Muscle of arm (tissue), 12 donors: ENCODE data around the gene MAP7D1. TPM values are rescaled to one million over a fixed set of nuclear protein-coding genes. Genes with fewer than 3 reads are reported as not detected.
"Not testable (repeated sequence)": the region's sequence is repeated elsewhere in the genome, so short reads cannot be mapped to it uniquely, and the experiment has no call there.

Source experiments
- DNase-seq: peaks from one replicate; pipeline ENCODE4 v3.0.0-alpha.2; 2013
- polyA plus RNA-seq, 12 donors: library from polyadenylated mRNA; unstranded; fragments of 120-200 nt; gene quantifications; one replicate each; pipeline ENCODE4 v1.2.1, GENCODE V29; 2013; ENCODE audit not compliant: insufficient read length in 12 of 12

Gene MAP7D1
- polyA plus RNA-seq, 12 donors: 110 to 204 (median 130) TPM; not detected in 1

- DNase-seq: no peak
Measured at GRCh38 chr1:36151134-36151844, 4.7 kb upstream of the MAP7D1 start.

- DNase-seq: no peak
Measured at GRCh38 chr1:36151845-36152203, 4.1 kb upstream of the MAP7D1 start.

GRCh38 chr1:36153476-36153875 lies 2.5 kb upstream of the MAP7D1 start:
- DNase-seq: no peak

DNA sequence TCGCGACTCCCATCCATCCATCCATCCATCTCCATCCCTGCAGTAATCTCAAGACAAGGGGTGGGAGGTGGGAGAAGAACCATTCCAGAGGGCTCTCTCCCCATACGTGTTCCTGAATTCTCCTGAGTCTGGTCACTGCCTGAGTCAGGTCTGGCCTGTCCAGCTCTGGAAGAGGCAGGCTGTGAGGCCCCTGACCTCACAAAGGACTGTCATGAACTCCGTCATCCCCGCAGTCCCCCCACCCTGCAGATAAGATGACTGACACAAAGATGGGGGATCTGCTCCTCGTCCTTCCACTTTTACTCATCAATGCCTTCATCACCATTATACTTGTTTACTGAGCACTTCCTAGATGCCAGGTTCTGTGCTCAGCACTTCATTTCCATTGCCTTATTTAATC lies 1.6 kb upstream of the MAP7D1 start:
- DNase-seq: no peak

- no peak for DNase-seq
Measured at GRCh38 chr1:36154765-36155407, 1.1 kb upstream of the MAP7D1 start.

DNA sequence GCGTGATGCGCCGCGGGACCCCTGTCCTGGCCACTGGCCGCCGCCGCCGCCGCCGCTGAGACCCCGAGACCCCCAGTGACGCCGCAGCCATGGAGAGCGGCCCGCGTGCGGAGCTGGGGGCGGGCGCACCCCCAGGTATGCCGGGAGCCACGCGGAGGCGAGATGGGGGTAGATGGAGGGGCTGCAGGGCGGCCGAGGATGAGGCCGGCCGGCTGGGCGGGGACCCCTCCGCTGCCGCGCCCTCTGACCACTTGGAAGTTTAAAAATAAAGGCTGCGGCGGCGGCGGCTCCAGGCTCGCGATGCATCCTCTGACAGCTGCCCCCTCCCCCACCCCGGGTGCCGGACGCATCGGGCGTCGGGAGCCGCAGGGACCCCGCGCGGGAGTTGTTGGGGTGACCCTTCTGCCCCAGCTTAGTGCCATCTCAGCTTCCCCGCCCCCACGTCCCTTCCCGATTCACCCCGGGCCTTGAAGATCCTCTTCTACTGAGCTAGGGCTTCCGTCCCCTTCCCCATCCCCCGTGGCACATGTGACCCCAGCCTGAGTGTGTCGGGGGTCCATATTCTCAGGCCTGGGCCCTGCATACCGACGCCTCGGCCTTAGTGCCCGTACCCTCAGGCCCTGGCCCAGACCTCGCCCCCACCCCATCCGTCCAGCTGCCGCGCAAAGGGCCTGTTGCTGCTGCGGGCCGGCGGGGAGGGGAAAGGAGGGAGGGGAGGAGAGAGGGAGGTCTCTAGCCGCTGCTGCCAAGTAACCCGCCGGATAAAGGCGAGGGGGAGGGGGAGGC lies 562 bp downstream of the MAP7D1 start:
- peak; percentile 77 for DNase-seq

DNA sequence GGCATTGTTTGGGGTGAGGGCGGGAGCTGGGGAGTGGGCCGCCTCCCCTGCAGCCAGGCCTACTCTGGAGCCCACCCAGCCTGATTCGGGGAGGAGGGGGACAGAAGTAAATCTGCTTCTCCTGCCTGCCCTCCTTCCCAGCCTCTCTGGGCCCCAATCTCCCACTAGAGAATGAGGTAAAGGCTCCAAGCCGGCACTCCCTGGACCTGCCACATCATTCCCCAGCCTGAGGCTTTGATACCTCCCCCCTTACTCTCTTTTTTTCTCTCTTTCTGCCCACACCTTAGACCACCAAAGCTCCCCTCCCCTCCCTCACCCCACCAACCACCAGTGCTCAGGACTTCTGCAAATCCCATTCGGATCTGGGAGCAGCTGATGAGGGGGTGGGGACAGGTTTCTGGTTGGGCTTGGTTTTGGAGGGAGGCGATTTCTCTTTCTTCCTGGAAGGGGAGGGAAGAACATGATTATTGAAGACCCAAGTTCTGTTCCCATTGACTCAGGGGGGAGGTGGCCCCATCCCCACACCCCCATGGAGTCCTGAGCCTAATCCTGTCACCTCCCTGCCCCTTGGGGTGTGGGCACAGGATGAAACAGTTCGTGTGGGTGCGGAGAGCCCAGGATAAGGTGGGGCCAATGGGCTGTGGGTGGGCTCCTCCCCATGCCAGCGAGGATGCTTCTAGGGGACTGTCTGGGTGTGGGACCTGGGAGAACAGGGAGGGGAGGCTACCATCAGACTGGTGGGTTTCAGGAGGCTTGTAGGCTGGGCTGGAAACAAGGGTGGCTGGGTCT lies 1.3 kb downstream of the MAP7D1 start:
- peak; percentile 74 for DNase-seq

DNA sequence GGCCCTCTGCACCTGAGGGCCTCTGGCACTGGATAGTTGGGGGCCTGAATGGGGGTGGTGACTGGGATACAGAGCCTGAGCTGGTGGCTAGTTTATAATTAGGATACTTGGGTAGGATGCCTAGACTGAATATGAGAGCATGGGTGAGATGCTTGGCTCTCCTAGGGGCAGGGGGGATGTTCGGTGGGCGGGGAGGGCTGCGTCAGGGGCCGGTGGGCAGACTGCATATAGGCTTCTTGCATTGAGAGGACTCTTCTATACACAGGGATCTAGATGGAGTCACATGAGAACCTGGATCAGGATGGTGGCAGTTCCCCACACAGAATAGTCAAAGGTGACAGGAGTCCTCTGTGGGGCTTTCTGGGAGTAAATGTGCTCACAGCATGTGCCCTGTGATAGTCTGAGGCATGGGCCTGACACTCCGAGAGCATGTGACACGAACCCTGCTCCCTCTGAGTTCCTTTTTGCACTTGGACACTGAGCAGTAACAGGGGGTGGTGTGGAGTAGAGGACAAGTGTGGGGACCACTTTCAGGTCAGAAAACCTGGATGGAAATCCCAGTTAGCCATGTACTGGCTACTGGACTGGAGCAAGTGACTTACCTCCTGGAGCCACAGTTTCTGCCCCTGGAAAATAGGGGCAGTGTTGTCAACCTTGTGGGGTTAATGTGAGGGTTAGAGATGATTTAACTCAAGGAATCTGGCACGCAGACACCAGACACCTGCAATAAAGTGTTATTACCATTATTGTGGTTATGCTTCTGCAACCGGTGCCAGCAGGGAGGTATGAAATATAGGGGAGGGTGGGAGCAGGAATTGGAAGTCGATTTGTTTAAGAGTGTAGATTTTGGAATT lies 2.2 kb downstream of the MAP7D1 start:
- no peak for DNase-seq

DNA sequence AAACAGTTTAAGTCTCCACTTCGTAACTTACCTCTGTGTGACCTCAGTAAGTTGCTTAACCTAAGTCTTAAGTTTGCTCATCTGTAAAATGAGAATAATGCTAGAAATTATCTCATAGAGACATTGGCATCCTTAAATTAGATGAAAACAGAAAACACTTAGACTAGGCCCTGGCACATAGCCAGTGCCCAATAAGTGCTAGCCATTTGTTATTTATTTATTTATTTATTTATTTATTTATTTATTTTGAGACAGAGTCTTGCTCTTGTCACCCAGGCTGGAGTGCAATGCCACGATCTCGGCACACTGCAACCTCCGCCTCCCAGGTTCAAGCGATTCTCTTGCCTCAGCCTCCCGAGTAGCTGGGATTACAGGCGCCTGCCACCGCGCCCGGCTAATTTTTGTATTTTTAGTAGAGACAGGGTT lies 2.9 kb downstream of the MAP7D1 start:
- DNase-seq: not testable (repeated sequence)

GRCh38 chr1:36159614-36160387 lies 3.8 kb downstream of the MAP7D1 start:
- no peak for DNase-seq

- no peak for DNase-seq
Measured at GRCh38 chr1:36160388-36160948, 4.5 kb downstream of the MAP7D1 start.

DNA sequence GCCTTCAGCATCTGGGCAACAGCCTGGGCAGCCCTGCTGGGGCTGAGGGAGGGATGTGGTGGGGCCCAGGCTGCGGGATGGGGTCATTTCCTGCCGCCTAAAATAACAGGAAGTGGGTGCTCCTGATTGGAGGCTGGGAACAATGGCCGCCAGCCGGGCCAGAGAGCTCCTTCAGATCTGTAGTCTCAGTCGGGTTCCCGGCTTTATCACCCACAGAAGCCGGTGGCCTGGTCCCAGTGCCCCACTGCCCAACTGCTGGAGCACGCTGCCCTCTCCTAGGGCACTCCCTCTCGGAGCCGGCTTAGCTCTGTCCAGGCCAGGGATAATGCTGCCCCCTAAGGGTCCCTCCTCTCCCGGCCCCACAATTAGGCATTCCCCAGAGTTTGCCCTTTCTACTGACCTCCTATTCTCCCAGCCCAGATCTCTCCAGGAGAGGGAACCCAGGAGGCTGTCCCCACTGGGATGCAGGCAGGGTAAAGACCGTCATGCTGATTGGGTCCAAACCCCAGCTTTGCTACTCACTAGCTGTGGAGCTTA lies 5.1 kb downstream of the MAP7D1 start:
- no peak for DNase-seq

DNA sequence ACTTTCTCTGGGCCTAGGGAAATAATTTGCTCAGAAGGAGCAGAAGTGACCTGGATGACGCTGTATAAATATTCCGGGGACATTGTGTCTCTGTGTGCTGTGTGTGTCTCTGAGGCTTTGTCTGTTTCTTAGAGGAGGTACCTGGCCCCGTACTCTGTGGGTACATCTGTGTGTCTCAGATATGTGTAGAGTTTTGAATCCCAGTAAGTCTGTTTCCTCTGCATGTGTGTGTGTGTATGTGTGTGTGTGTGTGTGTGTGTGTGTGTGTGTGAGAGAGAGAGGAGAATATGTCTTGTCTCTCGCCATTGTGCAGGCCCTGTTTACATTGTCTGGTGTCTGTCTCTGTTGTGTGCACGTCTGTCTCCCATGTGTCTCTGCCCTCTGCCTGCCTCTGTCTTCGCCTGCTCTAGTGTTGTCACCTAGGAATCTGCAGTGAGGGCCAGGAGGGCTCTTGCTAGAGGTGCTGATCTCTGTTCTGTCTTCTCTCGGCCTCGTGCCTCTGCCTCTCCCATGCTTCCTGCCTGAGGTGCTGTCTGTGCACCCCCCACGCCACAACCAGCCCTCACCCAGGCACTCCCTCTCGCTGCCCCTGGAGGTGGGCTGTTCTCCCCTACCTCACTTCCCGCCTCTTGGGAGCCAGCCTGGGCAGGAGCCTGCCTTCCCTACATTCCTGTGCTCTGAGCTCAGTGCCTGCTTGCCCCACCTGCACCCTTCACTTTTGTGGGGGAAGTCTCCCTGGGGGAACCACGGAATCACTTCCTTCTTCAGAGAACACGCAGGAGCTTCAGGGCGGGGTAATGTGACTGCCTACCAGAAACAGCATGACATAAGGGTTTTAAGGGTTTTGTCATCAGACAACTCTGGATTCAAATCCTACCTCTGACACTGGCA lies 5.9 kb downstream of the MAP7D1 start:
- DNase-seq: no peak

DNA sequence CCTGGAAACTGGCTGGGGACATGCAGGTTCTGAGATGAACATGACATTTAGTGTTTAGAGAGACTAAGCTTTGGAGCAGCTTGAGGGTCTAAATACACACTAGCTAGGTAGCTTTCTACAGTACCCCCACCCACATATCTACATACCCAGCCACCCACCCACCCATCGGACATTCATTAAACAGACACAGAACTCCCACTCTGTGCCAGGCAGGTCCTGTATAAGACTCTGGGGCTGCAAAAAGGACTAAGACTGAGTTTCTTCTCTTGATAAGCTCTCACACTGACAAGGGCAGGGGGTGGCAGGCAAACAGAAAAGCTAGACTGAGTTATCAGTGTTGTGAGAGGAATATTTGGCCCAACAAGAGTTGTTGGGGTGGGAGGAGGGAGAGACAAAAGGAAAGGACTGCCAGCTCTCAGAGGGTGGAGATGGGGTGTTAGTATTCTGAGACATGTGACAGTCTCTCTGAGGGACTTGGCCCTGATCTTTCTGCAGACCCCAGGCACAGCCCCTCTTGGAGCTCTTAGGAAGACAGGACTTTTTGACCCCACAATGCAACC lies 6.8 kb downstream of the MAP7D1 start:
- DNase-seq: no peak

- no peak for DNase-seq
Measured at GRCh38 chr1:36163426-36163825, 7.5 kb downstream of the MAP7D1 start.

GRCh38 chr1:36164361-36164760 lies 8.4 kb downstream of the MAP7D1 start:
- DNase-seq: no peak

- DNase-seq: no peak
Measured at GRCh38 chr1:36165145-36165544, 9.2 kb downstream of the MAP7D1 start.

DNA sequence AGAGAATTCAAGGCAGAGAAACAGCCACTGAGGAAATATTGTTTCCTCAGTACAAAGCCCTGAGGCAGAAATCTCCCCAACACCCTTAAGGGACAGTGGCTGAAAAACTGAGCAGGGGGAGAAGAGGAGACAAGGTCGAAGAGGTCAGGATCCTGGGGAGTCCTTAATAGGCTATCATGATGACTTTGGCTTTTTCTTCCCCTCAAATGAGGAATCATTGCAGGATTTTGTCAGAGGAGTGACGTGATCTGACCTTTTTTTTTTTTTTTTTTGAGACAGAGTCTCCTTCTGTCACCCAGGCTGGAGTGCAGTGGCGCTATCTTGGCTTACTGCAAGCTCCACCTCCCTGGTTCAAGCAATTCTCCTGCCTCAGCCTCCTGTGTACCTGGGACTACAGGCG lies 10.2 kb downstream of the MAP7D1 start:
- no peak for DNase-seq
